Medulla oblongata (tissue), 1 donor: ENCODE data around the gene TCEANC2.
A peak's percentile ranks its signal among the peaks of the same experiment; 100 is the strongest.
"Not testable (repeated sequence)": the region's sequence is repeated elsewhere in the genome, so short reads cannot be mapped to it uniquely, and the experiment has no call there.

Experiments
- DNase-seq: peaks from one replicate; pipeline ENCODE4 v3.0.0-alpha.2; 2015; ENCODE audit errors: extremely low spot score

TCEANC2 gene

DNA sequence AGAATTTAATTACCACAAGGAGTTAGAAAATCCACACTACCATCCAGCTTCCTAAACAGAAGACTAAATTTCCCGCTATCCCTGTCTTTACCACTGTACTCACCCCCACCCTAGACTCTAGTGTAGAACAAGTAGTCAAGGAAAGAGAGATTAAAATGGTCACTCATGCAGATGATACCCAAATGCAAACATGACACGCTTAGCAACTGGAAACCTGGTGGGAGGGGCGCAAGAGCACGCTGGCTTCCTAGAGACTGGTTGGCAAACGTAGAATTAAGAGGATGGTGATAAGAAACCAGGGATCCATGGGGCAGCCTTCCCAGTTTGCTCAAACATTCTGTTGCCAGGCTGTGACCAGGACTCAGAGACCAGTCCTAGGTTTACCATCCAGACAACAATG, 25.6 kb upstream of the TCEANC2 start:
- no peak for DNase-seq

DNA sequence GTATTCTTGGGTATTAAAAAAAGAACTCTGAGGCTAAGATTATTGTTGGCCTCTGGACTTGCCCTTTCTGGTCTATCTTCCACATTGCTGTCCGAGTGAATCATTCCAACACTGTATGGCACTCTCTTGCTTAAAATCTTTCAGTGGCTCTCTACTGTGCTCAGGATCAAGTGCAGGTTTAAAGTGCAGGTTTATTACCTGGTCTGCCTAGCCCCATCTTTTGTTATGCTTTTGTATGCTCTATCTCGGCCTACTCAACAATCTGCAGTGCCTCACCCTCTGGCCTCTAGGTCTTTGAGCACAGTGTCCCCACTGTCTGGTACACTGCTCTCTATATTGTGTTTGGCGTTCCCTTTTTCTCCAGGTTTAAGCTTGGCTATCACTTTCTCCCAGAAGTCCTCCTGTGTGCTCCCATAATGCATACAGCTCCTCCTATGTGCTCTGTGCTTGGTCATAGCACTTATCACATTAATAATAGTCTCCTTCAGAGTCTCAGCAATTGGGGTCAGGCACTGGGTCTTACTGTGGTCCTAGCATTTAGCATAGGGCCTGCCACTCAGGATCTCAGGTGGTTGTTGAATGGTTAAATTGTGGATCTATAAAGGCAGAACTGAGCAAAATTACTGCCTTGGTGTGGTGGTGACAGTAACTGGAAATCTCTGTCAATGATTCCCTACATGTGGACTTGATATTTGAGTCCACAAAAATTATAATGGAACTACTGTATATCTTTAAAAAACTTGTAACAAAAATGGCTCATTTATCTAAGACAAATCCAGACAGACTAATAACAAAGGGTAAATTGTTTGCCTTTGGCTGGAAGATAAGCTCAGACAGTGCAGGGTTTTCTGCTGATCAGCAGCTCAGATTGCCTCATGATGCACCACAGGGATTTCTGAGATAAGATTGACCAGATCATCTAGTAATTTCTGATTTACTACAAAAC, 24.8 kb upstream of the TCEANC2 start:
- peak; percentile 80 for DNase-seq

DNA sequence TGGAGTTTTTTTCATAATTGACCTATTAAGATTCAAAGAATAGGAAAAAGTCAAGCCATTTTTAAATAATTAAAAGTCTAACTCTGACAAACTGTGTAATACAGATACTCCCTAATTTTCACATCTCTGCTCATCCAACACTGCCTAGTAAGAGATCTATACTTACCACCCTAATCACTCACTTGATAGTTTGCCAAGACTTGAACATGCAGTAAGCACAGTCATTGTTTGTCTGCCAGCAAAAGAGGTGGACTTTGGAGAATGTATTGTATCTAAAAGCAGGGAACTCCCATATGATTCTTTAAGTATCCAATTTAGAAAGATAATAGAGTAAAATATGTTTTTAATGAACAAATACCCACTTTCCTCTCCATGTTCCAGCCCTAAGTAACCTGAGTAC, 15.9 kb upstream of the TCEANC2 start:
- no peak for DNase-seq

DNA sequence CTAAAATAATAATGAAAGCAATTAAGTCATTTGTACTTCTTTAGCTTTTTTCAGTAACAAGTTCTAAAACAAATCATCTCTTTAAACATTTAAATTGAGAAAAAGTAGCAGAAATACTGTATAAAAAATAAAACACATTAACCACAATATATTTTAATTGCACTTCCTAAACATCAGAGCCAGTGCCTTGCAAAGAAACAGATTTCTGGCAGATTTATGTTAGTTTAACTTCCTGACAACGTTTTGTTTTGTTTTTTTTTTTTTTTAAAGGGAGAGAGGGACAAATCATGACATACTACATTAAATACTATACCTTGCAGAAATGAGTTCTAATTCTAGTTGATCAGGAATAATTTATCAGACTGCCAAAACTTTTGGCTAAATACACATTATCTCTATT, 11.6 kb upstream of the TCEANC2 start:
- DNase-seq = no peak

DNA sequence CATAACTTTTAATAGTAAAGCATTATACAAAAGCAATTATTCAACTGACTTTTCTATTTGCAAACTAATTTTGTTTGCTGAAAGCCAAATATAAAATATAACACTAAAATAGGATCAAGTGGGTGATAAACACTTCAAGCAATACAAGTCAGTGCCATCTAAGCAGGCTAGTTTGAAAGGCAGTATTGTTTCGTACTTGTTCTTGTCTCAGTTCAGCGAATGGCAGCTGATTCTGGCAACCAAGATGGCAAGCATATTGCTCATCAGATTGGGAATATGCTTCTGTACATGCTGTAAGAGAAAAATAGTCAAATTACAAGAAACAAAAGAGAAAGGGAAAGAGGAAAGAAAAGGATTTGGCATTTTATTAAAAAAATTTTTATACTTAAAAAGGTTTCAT, 7.9 kb upstream of the TCEANC2 start:
- peak; percentile 76 for DNase-seq

DNA sequence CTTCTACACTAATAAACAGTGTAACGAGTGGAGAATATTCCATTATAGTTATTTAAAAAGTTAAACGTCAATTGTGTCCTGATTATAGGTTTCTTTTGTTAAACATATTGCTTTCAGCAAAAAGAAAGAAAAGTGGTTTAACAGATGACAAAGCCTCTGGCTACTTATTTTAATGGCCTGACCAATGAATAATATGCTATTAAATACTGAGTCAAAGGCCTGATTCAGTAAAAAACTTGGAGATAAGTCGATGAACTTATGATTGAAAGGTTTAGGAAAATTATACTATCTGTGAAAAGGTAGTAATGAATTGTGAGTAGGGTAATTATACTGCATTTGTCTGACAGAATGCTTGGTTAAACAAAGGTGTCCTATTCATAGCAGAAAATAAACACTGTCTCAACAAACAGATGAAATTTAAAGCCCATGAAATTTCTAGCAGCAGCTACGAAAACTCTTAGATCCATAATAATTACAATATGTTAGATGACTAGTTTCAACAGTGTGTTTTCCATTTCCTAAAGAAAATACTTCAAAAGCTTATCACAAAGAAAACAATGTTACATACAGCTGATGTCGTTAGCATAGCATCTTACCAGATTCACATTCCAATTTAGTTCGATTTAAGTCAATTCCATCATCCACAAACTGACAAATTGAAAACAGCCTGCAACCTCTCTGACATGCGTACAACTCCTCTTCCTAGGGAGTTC, 6.6 kb upstream of the TCEANC2 start:
- peak; percentile 18 for DNase-seq

DNA sequence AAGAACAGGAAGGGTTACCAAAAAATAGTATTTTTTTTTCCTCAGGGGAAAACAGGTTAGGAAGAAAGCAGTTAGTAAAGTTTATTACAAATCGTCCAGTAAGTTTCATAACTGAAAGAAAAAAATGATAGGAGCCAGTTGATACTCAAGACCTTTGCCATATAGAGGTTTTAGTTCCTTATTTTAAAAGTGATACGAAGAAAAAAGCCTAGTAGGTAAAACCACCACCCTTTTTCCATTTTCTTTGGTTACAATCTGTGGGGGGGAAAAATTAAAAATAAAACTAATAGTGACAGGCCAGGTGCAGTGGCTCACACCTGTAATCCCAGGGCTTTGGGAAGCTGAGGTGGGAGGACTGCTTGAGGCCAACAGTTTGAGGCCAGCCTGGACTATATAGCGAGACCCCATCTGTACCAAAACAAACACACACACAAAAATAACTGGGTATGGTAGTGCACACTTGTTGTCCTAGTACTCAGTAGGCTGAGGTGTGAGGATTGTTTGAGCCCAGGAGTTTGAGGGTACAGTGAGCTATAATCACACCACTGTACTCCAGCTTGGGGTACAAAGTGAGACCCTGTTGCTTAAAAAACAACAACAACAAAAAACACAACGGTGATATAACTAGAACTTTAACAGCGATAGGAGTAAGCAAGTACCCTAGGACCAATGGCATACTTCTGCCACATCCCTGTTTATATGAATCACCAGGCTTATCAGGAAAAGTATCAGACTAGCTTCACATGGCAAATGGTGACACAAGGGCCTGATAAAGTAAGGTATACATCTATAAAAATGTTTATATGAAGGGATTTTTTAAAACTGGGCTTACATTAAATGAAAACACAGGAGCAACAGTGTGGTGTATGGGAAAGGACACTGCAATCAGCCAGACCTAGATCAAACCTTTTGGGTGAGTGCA, 5.8 kb upstream of the TCEANC2 start:
- no peak for DNase-seq

DNA sequence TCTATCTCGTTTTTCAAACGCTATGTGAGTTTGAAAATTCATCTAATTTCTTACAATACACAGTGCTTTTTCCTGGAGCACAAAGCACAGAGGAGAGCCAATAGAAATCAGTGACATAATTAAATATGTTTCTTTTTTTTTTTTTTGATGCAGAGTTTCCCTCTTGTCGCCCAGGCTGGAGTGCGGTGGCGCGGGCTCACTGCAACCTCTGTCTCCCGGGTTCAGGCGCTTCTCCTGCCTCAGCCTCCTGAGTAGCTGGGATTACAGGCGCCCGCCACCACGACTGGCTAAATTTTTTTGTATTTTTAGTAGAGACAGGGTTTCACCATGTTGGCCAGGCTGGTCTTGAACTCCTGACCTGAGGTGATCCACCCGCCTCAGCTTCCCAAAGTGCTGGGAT, 3.0 kb upstream of the TCEANC2 start:
- DNase-seq = not testable (repeated sequence)

DNA sequence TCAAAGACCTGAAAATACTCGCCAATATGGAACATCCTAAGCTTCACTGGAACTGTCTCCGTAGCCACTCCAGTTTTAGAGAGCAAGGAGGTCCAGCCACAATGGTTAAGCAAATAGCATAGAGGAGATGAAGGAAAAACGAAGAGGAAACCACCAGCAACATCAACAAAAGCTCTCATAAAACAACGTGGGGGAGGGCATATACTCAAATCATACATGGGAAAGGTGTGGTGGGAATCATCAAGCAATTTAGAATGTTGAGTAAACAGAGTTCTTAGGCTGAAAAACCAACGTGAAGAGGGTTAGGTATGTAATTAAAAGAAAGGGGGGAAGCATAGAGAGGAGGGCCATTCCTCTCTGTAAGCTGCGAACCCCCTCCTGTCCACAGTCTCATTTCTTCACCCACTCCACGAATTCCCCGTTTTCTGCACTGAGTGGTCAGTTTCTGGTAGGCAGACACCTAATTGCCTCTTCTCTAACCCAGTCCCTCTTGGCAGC, 1.4 kb upstream of the TCEANC2 start:
- DNase-seq = peak; percentile 57

DNA sequence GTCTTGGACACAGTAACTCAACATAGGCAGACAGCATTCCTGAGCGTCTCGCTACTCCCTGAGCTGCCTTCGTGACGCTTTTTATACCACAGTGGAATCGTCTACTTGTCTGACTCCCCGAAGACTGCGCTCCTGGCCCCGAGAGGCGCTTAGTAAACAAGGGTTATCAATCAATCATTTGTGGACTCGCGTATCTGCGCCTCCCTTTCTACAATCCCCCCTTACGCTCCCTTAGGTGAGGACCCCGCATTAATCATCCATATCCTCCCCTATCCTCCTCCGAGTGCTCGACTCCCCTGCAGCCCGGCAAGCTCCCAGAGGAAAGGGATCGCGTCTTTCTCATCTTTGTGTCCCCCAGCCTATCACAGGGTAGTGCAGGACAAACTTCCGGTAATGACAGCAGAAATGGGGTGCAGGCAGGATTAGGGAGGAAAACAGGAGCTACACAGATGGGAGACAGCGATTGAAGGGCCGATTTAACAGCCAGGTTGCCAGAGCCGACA, 926 bp upstream of the TCEANC2 start:
- peak; percentile 66 for DNase-seq

DNA sequence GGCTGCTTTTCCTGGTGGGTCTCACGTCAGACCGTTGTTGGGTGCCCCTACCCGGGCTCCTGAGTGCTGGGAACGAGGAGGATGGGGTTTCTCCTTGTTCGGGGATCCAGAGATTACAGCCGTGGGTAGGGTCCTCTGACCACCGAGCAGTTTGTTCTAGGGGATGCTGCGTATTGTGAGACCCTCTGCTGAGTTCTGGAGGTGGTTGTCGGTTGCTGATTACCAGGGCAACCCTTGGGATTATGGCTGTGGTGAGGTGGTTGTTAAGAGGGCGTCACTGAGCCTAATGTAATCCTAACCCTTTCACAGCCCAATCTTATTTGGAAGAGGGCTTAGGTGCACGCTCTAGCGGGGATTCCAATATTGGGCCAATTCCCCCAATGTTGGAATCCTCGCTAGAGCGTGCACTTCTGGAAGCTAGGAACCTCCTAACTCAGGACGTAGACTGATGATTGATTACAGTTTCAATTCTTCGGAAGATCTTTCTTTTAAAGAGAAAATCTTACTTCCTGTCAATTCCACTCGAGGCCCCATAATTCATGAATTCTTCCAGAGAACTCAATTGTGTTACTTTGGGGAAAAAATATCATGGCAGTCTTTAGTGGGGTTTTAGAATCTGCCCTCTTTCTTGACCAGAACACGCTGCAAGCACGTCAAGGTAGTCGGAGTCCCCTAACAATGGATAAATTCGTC, 483 bp downstream of the TCEANC2 start:
- peak; percentile 11 for DNase-seq

DNA sequence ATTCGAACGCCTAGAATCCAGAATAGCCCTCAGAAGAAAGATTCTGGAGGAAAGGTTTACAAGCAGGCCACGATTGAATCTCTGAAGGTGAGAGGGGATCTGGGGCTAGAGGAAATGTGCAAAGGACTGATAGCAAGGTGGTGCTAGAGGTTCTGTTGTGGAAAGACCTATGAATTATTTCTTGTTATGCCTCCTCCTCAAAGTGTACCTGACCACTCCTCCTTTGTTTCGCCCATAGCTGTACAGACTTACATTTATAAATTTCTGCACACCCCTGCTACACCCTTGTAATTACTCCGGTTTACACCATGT, 986 bp downstream of the TCEANC2 start:
- no peak for DNase-seq

DNA sequence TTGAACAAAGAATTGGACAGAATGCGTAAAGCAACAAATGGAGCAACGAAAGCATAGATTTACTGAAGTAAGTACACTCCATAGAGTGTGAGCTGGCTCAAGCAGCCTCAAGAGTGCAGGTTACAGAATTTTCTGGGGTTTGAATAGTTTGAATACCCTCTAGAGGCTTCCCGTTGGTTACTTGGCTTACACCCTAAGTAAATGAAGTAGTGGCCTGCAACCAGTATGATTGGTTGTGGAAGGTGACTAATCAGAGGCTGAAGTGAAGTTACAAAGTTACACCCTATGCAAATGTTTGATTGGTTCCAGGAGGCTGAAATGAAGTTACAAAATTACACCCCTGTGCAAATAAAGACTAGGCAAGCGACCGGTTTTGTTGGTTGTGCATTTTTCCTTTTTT, 10.9 kb downstream of the TCEANC2 start:
- no peak for DNase-seq

DNA sequence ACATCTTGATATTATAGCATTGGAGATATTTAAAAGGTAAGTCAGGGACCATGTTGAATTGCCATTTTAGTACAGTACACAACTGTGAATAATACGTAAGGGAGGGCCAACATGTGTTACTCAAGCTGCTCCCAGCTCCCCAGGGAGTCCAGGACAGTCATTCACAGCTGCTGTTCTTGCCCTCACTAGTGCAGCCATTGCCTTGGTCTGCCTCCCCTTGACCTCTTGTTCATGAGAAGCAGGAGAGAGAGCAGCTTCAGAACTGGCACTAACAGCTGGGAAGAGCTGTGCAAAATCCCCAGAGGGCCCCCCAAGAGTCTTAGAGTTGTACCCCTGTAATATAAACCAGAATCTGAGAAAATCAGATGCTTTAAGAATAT, 16.4 kb downstream of the TCEANC2 start:
- no peak for DNase-seq

DNA sequence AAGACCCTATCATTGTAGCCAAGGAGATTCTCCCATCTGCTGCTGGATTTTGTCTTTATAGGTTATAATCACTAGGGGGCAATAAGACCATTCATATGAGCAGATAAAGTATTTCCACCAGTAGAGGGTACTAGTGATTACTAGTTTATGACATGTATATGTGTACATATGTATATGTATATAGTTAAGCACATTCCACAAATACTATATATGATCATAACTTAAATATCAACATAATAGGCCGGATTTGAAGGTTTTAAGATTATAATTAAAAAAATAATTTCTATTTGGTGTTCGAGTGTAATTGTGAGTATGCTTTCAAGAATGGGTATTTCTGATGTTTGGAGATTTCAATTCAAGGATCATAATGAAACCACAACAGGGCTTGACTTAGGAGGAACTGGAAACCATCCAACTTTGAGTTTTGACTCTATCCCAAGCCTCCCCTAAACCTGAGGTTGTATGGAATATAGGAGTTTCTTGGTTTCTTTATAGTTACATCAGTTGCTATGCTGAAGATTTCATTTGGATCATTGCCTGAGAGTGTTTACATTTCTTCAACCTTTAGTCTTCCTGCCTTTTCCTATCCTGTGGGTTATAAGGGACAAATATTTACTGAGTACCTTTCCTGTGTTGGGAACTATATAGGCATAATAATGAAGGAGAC, 16.9 kb downstream of the TCEANC2 start:
- peak; percentile 78 for DNase-seq

DNA sequence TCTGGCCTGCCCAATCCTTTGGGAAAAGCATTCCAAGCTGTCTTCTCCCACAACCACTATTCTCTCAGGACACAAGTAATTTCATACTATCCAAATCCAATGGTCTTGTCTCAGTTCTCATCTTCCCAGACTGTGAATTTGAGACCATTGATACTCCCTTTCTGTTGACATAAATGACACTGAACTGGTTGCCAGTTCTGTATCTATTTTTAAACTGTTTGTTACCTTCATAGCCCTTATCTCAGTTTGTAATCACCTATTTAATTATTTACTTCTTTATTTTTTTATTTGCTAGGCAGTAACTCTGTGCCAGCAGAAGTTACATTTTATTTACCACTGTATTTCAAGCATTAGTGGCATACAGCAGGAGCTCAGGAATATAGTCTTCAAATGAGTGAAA, 24.0 kb downstream of the TCEANC2 start:
- DNase-seq = no peak

DNA sequence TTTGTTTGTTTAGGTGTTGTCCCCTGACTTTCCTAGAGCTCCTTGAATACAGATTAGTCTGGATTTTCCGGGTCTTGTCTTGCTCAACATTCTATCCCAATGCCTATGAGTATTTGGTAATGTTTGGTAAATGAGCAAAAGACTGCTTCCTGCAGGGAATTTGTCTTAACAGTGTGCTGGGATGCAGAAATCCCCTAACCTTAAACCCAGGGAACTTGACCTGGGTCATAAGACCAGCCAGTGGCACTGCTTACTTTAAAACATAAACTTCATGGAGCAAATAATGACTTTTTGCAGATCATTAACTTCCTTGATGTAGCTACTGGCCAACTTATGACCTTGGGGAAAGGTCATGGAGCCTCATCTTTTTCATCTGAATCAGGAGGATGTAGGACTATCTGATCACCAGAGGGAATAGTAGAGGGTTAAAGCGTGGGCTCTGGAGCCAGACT, 27.2 kb downstream of the TCEANC2 start:
- no peak for DNase-seq

DNA sequence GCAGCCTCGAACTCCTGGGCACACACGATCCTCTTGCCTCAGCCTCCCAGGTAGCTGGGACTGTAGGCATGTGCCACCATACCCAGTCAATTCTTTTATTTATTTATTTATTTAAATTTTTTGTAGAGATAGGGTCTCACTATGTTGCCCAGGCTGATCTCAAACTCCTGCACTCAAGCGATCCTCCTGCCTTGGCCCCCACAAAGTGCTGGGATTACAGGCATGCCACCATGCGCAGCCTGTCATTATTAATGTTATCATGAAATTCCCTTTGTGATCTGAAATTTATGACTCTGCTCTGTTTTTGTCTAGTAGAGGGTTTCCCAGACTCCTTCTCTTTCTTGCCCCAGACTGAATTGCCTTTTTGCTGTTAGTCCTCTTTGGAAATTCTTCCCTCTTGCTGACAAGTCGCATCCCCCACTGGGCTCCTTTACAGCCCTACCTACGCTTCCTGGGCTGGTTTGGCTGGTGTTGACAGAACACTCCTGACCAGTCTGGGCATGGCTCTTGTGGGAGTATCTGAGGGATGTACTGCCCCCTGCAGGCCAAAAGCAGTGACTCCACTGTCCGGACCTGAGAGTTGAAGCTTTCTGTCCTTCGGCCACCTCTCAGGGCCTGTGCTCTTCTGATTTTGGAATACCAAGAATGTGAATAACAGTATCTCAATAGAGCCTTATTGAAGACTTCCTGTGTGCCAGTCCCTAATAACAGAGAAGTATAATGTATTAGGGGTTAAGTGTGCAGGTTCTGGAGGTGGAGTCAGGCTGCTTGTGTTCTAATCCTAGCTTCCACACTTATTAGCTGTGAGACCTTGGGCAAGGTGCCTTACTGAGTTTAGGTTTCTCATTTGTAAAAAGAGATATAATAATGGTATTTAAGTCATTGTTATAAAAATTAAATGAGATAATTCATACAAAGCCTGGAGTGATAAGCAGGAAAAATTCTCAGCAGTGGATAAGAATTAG, 28.2 kb downstream of the TCEANC2 start:
- peak; percentile 64 for DNase-seq

DNA sequence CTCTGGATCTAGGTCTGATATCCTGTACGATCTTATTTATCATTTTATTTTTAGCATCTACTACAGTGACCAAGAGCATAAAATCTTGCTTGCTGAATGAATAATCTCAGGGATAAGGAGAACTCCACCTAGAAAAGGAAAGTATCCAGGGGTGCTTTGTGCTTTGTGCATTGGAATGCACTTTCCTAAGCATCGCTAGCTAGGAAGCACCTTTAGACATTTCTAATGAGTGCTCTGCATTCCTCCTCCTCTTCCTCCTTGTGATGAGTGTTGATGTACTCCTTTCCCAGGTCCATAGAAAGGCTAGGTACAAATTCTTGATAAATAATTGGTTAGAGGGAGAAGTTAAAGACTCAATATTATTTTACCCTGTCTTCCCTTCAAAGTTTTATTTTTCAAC, 31.4 kb downstream of the TCEANC2 start:
- no peak for DNase-seq
